GM12878 (cell line): ENCODE data around the gene FALEC. TPM values are rescaled to one million over a fixed set of nuclear protein-coding genes. Genes with fewer than 3 reads are reported as not detected.

Experiments used
- BCLAF1 ChIP-seq: fragments of 450-650 bp; IDR thresholded peaks from 2 replicates; pipeline ENCODE4 v1.6.1; 2017; ENCODE audit warnings: antibody characterized with exemption, mild to moderate bottlenecking, moderate library complexity
- CREM ChIP-seq: IDR thresholded peaks from 2 replicates; pipeline ENCODE4 v1.6.1; 2014; ENCODE audit warnings: antibody characterized with exemption, low read depth
- ESRRA ChIP-seq: IDR thresholded peaks from 2 replicates; pipeline ENCODE4 v1.6.1; 2012; ENCODE audit warnings: mild to moderate bottlenecking, low read length, improper control_type of control experiment
- IKZF2 ChIP-seq, 2 experiments: fragments of 450-650 bp; IDR thresholded peaks; 2 replicates each; pipeline ENCODE4 v1.6.1; 2017; ENCODE audit warnings: mild to moderate bottlenecking in 2 of 2, moderate library complexity in 2 of 2
- NKRF ChIP-seq: fragments of 450-650 bp; conservative IDR thresholded peaks from 2 replicates; pipeline ENCODE4 v1.6.1; 2017; ENCODE audit warnings: mild to moderate bottlenecking, moderate library complexity
- NR2F1 ChIP-seq: fragments of 450-650 bp; conservative IDR thresholded peaks from 2 replicates; pipeline ENCODE4 v1.6.1; 2017; ENCODE audit warnings: mild to moderate bottlenecking
- SMAD5 ChIP-seq: IDR thresholded peaks from 2 replicates; pipeline ENCODE4 v1.6.1; 2016; ENCODE audit warnings: antibody characterized with exemption, low read depth
- SPI1 ChIP-seq: IDR thresholded peaks from 2 replicates; pipeline ENCODE4 v1.6.1; 2011; ENCODE audit warnings: low read depth, mild to moderate bottlenecking, low read length, moderate library complexity, borderline replicate concordance; ENCODE audit not compliant: insufficient read depth
- ZZZ3 ChIP-seq: IDR thresholded peaks from 2 replicates; pipeline ENCODE4 v1.6.1; 2011; ENCODE audit warnings: low read depth; ENCODE audit not compliant: control insufficient read depth, insufficient read length
- polyA plus RNA-seq, 11 experiments: library from polyadenylated mRNA; depleted of rRNA in 4 of 11; unstranded in 6 of 11; stranded (reverse) in 5 of 11; fragments of >200 nt; fragmentation: Nextera tagmentation in 4 of 11; fragmentation: Illumina TruSeq in 1 of 11; extraction: Ambion mirVana in 4 of 11; extraction: Trizol in 1 of 11; gene quantifications; 1 replicate in 1 of 11; 2 replicates in 10 of 11; pipeline versions ENCODE4 v1.2.1 to v1.2.3, GENCODE V29; 2011 to 2016; ENCODE audit warnings: inconsistent platforms in 2 of 11, missing spikeins in 2 of 11, low read depth in 1 of 11
- total RNA-seq, 4 experiments: library from RNA; depleted of rRNA in 3 of 4; stranded (reverse); fragments of >200 nt in 3 of 4; fragmentation: Illumina TruSeq in 1 of 4; extraction: Trizol in 1 of 4; gene quantifications; 2 replicates each; pipeline versions ENCODE4 v1.2.1 to v1.2.3, GENCODE V29; 2013 to 2021
- TF ChIP-seq, protein P1 (sequence below): fragments of 450-650 bp; IDR thresholded peaks from 2 replicates; pipeline ENCODE4 v1.6.1; 2017; ENCODE audit warnings: mild to moderate bottlenecking

Gene FALEC
- total and polyA plus RNA-seq, 10 of the 15 experiments (the other 5 are each of a cell fraction or from before 2014, with no cell fraction given), result 0.21 to 0.71 (median 0.32) TPM; not detected in 3

- no peak for TF ChIP-seq BCLAF1
- TF ChIP-seq ESRRA, result no peak
- no peak for TF ChIP-seq SMAD5
- TF ChIP-seq, protein P1, sequence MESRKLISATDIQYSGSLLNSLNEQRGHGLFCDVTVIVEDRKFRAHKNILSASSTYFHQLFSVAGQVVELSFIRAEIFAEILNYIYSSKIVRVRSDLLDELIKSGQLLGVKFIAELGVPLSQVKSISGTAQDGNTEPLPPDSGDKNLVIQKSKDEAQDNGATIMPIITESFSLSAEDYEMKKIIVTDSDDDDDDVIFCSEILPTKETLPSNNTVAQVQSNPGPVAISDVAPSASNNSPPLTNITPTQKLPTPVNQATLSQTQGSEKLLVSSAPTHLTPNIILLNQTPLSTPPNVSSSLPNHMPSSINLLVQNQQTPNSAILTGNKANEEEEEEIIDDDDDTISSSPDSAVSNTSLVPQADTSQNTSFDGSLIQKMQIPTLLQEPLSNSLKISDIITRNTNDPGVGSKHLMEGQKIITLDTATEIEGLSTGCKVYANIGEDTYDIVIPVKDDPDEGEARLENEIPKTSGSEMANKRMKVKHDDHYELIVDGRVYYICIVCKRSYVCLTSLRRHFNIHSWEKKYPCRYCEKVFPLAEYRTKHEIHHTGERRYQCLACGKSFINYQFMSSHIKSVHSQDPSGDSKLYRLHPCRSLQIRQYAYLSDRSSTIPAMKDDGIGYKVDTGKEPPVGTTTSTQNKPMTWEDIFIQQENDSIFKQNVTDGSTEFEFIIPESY, result no peak
- no peak for TF ChIP-seq IKZF2 (IDR thresholded peaks at IDR 0.05)
- TF ChIP-seq ZZZ3, result no peak
- no peak for TF ChIP-seq NKRF
- no peak for TF ChIP-seq NR2F1
- TF ChIP-seq SPI1, result no peak
- no peak for TF ChIP-seq CREM
These were observed 17.3 kb downstream of the FALEC start (continued) for GRCh38 chr1:150532860-150533259.
